ENCODE measurements around the gene VPS37C.

Gene VPS37C

DNA sequence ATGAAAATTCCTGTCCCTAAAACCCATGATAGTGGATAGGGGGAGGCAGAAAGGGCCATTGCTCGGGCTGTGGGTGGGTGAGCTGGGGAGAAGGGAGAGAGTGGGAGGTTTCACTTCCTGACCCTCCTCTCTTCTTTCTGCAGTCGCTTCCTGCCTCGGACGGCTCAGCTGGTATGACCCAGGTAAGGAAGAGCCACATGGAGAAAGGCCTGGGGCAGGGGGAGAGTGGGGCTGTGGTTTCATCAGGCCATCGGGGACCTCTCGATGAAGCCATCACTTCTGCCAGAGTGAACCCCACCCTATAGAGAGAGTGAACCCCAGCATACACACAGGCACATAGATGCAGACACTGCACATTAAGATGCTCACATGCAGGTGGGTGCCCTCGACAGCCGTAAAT is 46.3 kb downstream of the VPS37C start:
- Histone ChIP-seq H2BK120ac (ENCODE audit: low read depth, low read length) (no peak overlapping the region), H2BK5ac (ENCODE audit: low read length) (no peak overlapping the region), H3K4me2 (ENCODE audit: insufficient read depth, low read length, poor library complexity, severe bottlenecking) (no peak overlapping the region), H2AK5ac (ENCODE audit: low read depth, low read length) (no peak overlapping the region), H4K91ac (ENCODE audit: low read depth, low read length, poor library complexity) (no peak overlapping the region), H2AFZ (ENCODE audit: low read length) (no peak overlapping the region), H3K79me1 (ENCODE audit: low read depth, low read length) (peaks cover 3% of the 10 kb centered on the region), H3K27ac (replicated peaks; ENCODE audit: low read length) (no peak overlapping the region), H4K8ac (ENCODE audit: low read depth, low read length) (no peak overlapping the region), H3K9ac (ENCODE audit: low read depth, low read length, poor library complexity) (no peak overlapping the region), H3K4me3 (ENCODE audit: low read length in 2 of 2) (no peak overlapping the region), H3K14ac (ENCODE audit: low read length) (no peak overlapping the region), H2BK12ac (ENCODE audit: low read length) (no peak overlapping the region), H3K18ac (ENCODE audit: low read length) (no peak overlapping the region), H3K23ac (ENCODE audit: low read depth, low read length, poor library complexity) (no peak overlapping the region), H3K4ac (ENCODE audit: low read length) (no peak overlapping the region), H3K36me3 (replicated peaks in 1 of 2; ENCODE audit: control insufficient read depth in 2 of 2, insufficient read depth in 2 of 2, low read length in 2 of 2) (no peaks in the 10 kb centered on the region), H3K4me1 (ENCODE audit: control insufficient read depth in 2 of 2, insufficient read depth in 1 of 2, low read depth in 1 of 2, low read length in 2 of 2) (no peaks in the 10 kb centered on the region), H3K9me3 (replicated peaks in 1 of 2; ENCODE audit: control insufficient read depth in 2 of 2, insufficient read depth in 1 of 2, low read depth in 1 of 2, low read length in 2 of 2) (no peaks in the 10 kb centered on the region), H3K27me3 (ENCODE audit: control insufficient read depth in 3 of 3, insufficient read depth in 3 of 3, low read depth in 1 of 3, low read length in 3 of 3) (no peaks in the 10 kb centered on the region), H2BK15ac (ENCODE audit: low read length) (no peak overlapping the region)
- no CpG with 5 or more reads among the region's 8 CpGs for WGBS, 2 donors (ENCODE audit: extremely low coverage in 2 of 2, insufficient read length in 2 of 2, insufficient replicate concordance in 1 of 2)
- DNase-seq (ENCODE audit: low spot score) = no peak

DNA sequence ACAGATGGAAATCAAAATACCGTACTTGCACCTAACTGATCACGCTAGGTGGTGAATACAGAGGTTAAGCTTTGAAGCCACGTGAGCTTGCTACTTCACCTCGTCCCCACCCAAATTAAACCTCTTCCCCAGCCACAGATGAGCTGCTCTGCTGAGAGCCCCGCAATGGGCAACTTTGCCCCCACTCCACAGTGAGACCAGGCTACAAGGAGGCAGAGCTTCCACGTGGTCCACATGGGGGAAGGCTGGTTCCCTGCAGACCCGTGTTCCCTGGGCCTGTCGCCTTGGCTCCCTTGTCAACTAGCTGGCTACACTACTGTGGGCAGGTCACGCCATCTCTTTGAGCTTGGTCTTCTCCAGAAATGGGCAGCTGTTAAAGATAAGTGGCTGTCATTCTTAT is 48.0 kb downstream of the VPS37C start:
- H3K14ac ChIP-seq (ENCODE audit: low read length) = no peak overlapping the region
- H3K18ac ChIP-seq (ENCODE audit: low read length) = peak overlapping the region; percentile 20
- H3K79me1 ChIP-seq (ENCODE audit: low read depth, low read length) = peaks cover 3% of the 10 kb centered on the region
- H3K27ac ChIP-seq (replicated peaks; ENCODE audit: low read length) = no peak overlapping the region
- no peak overlapping the region for H2AFZ ChIP-seq (ENCODE audit: low read length)
- no peaks in the 10 kb centered on the region for H3K36me3 ChIP-seq (replicated peaks in 1 of 2; ENCODE audit: control insufficient read depth in 2 of 2, insufficient read depth in 2 of 2, low read length in 2 of 2)
- no peak overlapping the region for H3K9ac ChIP-seq (ENCODE audit: low read depth, low read length, poor library complexity)
- no peaks in the 10 kb centered on the region for H3K27me3 ChIP-seq (ENCODE audit: control insufficient read depth in 3 of 3, insufficient read depth in 3 of 3, low read depth in 1 of 3, low read length in 3 of 3)
- no peak overlapping the region for H3K4me3 ChIP-seq (ENCODE audit: low read length in 2 of 2)
- no peak overlapping the region for H4K91ac ChIP-seq (ENCODE audit: low read depth, low read length, poor library complexity)
- H3K9me3 ChIP-seq (replicated peaks in 1 of 2; ENCODE audit: control insufficient read depth in 2 of 2, insufficient read depth in 1 of 2, low read depth in 1 of 2, low read length in 2 of 2) = no peaks in the 10 kb centered on the region
- H3K4me2 ChIP-seq (ENCODE audit: insufficient read depth, low read length, poor library complexity, severe bottlenecking) = no peak overlapping the region
- H2BK15ac ChIP-seq (ENCODE audit: low read length) = no peak overlapping the region
- no peak overlapping the region for H4K8ac ChIP-seq (ENCODE audit: low read depth, low read length)
- no peak for DNase-seq (ENCODE audit: low spot score)
- no peaks in the 10 kb centered on the region for H3K4me1 ChIP-seq (ENCODE audit: control insufficient read depth in 2 of 2, insufficient read depth in 1 of 2, low read depth in 1 of 2, low read length in 2 of 2)
- H3K4ac ChIP-seq (ENCODE audit: low read length) = no peak overlapping the region
- H2BK5ac ChIP-seq (ENCODE audit: low read length) = no peak overlapping the region
- H2BK12ac ChIP-seq (ENCODE audit: low read length) = no peak overlapping the region
- no peak overlapping the region for H2AK5ac ChIP-seq (ENCODE audit: low read depth, low read length)
- no peak overlapping the region for H2BK120ac ChIP-seq (ENCODE audit: low read depth, low read length)
- WGBS, 2 donors (ENCODE audit: extremely low coverage in 2 of 2, insufficient read length in 2 of 2, insufficient replicate concordance in 1 of 2) = no CpG with 5 or more reads among the region's 9 CpGs
- H3K23ac ChIP-seq (ENCODE audit: low read depth, low read length, poor library complexity) = no peak overlapping the region

- no peaks in the 10 kb centered on the region for H3K4me1 ChIP-seq (ENCODE audit: control insufficient read depth in 2 of 2, insufficient read depth in 1 of 2, low read depth in 1 of 2, low read length in 2 of 2)
- no peak overlapping the region for H3K14ac ChIP-seq (ENCODE audit: low read length)
- no peak overlapping the region for H3K4ac ChIP-seq (ENCODE audit: low read length)
- no peak overlapping the region for H2BK15ac ChIP-seq (ENCODE audit: low read length)
- no peak overlapping the region for H3K9ac ChIP-seq (ENCODE audit: low read depth, low read length, poor library complexity)
- no peak overlapping the region for H2BK5ac ChIP-seq (ENCODE audit: low read length)
- H3K23ac ChIP-seq (ENCODE audit: low read depth, low read length, poor library complexity) = no peak overlapping the region
- no peak overlapping the region for H3K4me3 ChIP-seq (ENCODE audit: low read length in 2 of 2)
- no peak overlapping the region for H2BK120ac ChIP-seq (ENCODE audit: low read depth, low read length)
- H3K18ac ChIP-seq (ENCODE audit: low read length) = no peak overlapping the region
- H4K91ac ChIP-seq (ENCODE audit: low read depth, low read length, poor library complexity) = no peak overlapping the region
- no peak overlapping the region for H3K4me2 ChIP-seq (ENCODE audit: insufficient read depth, low read length, poor library complexity, severe bottlenecking)
- peaks cover 3% of the 10 kb centered on the region for H3K79me1 ChIP-seq (ENCODE audit: low read depth, low read length)
- DNase-seq (ENCODE audit: low spot score) = no peak
- H3K27ac ChIP-seq (replicated peaks; ENCODE audit: low read length) = no peak overlapping the region
- H3K9me3 ChIP-seq (replicated peaks in 1 of 2; ENCODE audit: control insufficient read depth in 2 of 2, insufficient read depth in 1 of 2, low read depth in 1 of 2, low read length in 2 of 2) = no peaks in the 10 kb centered on the region
- H2AK5ac ChIP-seq (ENCODE audit: low read depth, low read length) = no peak overlapping the region
- no peaks in the 10 kb centered on the region for H3K36me3 ChIP-seq (replicated peaks in 1 of 2; ENCODE audit: control insufficient read depth in 2 of 2, insufficient read depth in 2 of 2, low read length in 2 of 2)
- no peak overlapping the region for H4K8ac ChIP-seq (ENCODE audit: low read depth, low read length)
- H2AFZ ChIP-seq (ENCODE audit: low read length) = no peak overlapping the region
- no peaks in the 10 kb centered on the region for H3K27me3 ChIP-seq (ENCODE audit: control insufficient read depth in 3 of 3, insufficient read depth in 3 of 3, low read depth in 1 of 3, low read length in 3 of 3)
- no peak overlapping the region for H2BK12ac ChIP-seq (ENCODE audit: low read length)
- no CpG with 5 or more reads among the region's 6 CpGs for WGBS, 2 donors (ENCODE audit: extremely low coverage in 2 of 2, insufficient read length in 2 of 2, insufficient replicate concordance in 1 of 2)
These were observed 48.7 kb downstream of the VPS37C start for GRCh38 chr11:61112575-61112974.

DNA sequence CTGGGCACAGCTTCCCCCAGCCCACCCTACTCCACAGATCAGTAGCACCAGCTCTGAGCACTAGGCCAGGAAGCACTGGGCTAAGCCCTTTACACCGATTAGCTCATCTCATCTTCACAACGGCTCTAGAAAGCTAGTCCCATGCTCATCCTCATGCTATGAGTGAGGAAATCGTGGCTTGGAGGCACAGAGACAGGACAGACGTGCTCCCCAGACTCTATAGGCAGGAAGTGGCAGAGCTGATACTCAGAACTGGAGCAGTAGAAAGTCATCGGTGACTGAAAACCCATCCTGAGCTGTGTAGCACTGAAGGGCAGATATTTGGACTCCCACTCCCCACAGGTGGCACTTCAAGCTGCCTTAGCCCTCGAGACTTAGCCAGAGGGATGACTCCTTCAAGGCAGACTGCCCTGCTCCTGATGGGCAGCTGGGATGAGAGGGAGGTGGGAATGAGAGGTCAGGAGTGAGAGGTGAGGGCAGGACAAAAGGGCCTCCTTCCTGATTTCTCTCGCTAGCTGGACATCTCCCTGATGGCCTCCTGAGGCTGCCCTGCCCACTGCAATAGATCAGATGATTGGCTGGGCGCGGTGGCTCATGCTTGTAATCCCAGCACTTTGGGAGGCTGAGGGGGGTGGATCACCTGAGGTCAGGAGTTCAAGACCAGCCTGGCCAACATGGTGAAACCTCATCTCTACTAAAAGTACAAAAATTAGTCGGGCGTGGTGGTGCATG is 49.3 kb downstream of the VPS37C start:
- whole genome bisulfite sequencing, 2 donors (ENCODE audit: extremely low coverage in 2 of 2, insufficient read length in 2 of 2, insufficient replicate concordance in 1 of 2) = no CpG with 5 or more reads among the region's 11 CpGs
- H3K27me3 ChIP-seq (ENCODE audit: control insufficient read depth in 3 of 3, insufficient read depth in 3 of 3, low read depth in 1 of 3, low read length in 3 of 3) = no peaks in the 10 kb centered on the region
- no peaks in the 10 kb centered on the region for H3K36me3 ChIP-seq (replicated peaks in 1 of 2; ENCODE audit: control insufficient read depth in 2 of 2, insufficient read depth in 2 of 2, low read length in 2 of 2)

More for the DNA sequence above, 49.3 kb downstream of the VPS37C start:
- H3K9ac ChIP-seq (ENCODE audit: low read depth, low read length, poor library complexity) = no peak overlapping the region
- peaks cover 3% of the 10 kb centered on the region for H3K79me1 ChIP-seq (ENCODE audit: low read depth, low read length)
- H3K23ac ChIP-seq (ENCODE audit: low read depth, low read length, poor library complexity) = no peak overlapping the region
- H2BK15ac ChIP-seq (ENCODE audit: low read length) = no peak overlapping the region
- H2AK5ac ChIP-seq (ENCODE audit: low read depth, low read length) = no peak overlapping the region
- H3K9me3 ChIP-seq (replicated peaks in 1 of 2; ENCODE audit: control insufficient read depth in 2 of 2, insufficient read depth in 1 of 2, low read depth in 1 of 2, low read length in 2 of 2) = no peaks in the 10 kb centered on the region
- H2BK120ac ChIP-seq (ENCODE audit: low read depth, low read length) = no peak overlapping the region
- no peak overlapping the region for H2BK12ac ChIP-seq (ENCODE audit: low read length)
- H3K18ac ChIP-seq (ENCODE audit: low read length) = peak overlapping the region; percentile 60
- H3K4ac ChIP-seq (ENCODE audit: low read length) = no peak overlapping the region
- H3K4me1 ChIP-seq (ENCODE audit: control insufficient read depth in 2 of 2, insufficient read depth in 1 of 2, low read depth in 1 of 2, low read length in 2 of 2) = no peaks in the 10 kb centered on the region
- no peak overlapping the region for H4K91ac ChIP-seq (ENCODE audit: low read depth, low read length, poor library complexity)
- no peak overlapping the region for H3K14ac ChIP-seq (ENCODE audit: low read length)
- no peak overlapping the region for H3K27ac ChIP-seq (replicated peaks; ENCODE audit: low read length)
- H3K4me2 ChIP-seq (ENCODE audit: insufficient read depth, low read length, poor library complexity, severe bottlenecking) = no peak overlapping the region
- H4K8ac ChIP-seq (ENCODE audit: low read depth, low read length) = no peak overlapping the region
- DNase-seq (ENCODE audit: low spot score) = no peak
- no peak overlapping the region for H3K4me3 ChIP-seq (ENCODE audit: low read length in 2 of 2)
- H2AFZ ChIP-seq (ENCODE audit: low read length) = no peak overlapping the region
- no peak overlapping the region for H2BK5ac ChIP-seq (ENCODE audit: low read length)

All from neuronal stem cell (in vitro differentiated cells).